ENCODE data around the gene CD300A.
A peak's percentile ranks its signal among the peaks of the same experiment; 100 is the strongest.

The CD300A gene

DNA sequence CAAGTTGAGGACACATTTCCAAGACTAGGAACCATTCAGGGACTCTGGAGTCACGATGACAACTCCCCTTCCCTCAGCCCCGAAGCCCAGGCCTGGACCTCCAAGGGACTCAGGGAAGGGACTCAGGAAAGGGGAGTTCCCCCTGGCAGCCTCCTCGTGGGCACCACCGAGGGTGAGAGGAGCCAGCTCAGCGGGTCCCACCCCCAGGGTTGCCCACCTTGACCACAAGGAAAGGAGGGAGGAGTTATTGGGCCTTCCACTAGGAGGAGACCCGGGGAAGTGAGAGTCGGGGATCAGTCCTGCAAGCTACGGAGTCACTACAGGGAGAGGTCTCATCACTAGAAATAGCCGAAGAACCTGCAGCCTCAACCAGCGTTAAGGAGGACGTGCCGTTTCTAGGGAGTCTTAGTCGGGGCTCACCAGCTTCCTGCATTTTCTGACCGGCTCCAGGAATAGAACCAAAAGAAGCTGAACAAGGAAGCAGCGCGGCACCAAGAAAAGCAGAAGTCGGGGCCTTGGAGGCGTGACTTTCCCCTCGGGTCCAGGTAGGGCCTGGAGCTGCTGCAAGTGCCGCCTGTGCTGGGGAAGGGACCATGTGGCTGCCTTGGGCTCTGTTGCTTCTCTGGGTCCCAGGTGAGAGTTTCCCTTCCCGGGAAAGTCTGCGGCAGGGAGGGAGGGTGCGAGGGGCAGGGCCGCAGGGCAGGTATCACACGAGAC is at the start of gene CD300A:
Gene CD300A, plus strand, starts transcription at position 524 of the 717 bp plus-strand sequence. Its CDS starts 70 bp downstream, at position 594.
- Histone ChIP-seq H3K9me3 (ENCODE audit: severe bottlenecking) (no peaks in the 10 kb centered on the region), H3K36me3 (ENCODE audit: low read depth) (no peaks in the 10 kb centered on the region), H3K27me3 (ENCODE audit: insufficient read depth, poor library complexity, severe bottlenecking) (no peaks in the 10 kb centered on the region), H3K27ac (ENCODE audit: poor library complexity, severe bottlenecking) (no peak within 1 kb of the TSS), H3K4me1 (ENCODE audit: insufficient read depth, poor library complexity, severe bottlenecking) (no peaks in the 10 kb centered on the region), H3K4me3 (ENCODE audit: severe bottlenecking) (no peak within 1 kb of the TSS)
- DNase-seq (ENCODE audit: low spot score) (no peak), ATAC-seq (ENCODE audit: low read depth) (no peak)
- TF ChIP-seq, protein P1, sequence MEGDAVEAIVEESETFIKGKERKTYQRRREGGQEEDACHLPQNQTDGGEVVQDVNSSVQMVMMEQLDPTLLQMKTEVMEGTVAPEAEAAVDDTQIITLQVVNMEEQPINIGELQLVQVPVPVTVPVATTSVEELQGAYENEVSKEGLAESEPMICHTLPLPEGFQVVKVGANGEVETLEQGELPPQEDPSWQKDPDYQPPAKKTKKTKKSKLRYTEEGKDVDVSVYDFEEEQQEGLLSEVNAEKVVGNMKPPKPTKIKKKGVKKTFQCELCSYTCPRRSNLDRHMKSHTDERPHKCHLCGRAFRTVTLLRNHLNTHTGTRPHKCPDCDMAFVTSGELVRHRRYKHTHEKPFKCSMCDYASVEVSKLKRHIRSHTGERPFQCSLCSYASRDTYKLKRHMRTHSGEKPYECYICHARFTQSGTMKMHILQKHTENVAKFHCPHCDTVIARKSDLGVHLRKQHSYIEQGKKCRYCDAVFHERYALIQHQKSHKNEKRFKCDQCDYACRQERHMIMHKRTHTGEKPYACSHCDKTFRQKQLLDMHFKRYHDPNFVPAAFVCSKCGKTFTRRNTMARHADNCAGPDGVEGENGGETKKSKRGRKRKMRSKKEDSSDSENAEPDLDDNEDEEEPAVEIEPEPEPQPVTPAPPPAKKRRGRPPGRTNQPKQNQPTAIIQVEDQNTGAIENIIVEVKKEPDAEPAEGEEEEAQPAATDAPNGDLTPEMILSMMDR (IDR thresholded peaks at IDR 0.05; ENCODE audit: poor library complexity, severe bottlenecking) = no peak

DNA sequence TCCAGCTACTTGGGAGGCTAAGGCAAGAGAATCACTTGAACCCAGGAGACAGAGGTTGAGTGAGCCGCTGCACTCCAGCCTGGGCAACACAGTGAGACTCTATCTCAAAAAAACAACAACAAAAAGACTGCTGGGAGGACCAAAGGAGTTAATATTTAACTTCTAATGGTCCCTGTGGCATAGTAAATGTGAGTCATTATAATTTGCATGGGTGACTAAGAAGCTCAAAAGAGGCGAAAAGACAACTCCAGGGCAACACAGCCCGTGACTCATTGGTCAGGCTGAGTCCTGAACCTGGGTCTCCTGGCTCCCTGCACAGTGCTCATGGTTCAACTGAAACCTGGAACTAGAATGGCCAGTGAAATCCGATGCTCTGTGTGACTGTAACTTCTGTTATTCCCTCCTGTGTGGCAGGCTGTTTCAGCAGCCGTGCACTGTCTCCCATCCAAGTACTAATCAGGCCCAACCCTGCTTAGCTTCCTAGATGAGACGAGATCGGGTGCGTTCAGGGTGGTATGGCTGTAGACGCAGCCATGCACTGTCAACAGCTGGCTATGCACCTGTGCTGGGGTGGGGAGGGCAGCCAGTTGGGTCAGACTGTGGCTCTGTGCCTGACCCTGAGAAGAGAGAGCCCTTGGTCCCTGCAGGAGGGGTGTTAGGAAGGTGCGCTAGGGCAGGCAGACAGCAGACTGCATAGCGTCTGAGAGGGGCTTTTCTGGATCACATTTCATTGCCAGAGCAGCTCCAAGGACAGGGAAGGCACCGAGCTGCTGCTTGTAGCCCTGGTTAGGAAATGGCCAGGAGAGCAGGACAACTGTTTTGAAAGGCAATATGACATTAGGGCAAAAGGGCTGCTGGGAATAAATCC is 49.0 kb upstream of the CD300A start:
- no peaks in the 10 kb centered on the region for H3K27me3 ChIP-seq (ENCODE audit: insufficient read depth, poor library complexity, severe bottlenecking)
- no peak overlapping the region for H3K27ac ChIP-seq (ENCODE audit: poor library complexity, severe bottlenecking)
- DNase-seq (ENCODE audit: low spot score) (no peak), ATAC-seq (ENCODE audit: low read depth) (peak; percentile 95)
- no peak overlapping the region for H3K4me3 ChIP-seq (ENCODE audit: severe bottlenecking)
- H3K9me3 ChIP-seq (ENCODE audit: severe bottlenecking) = no peaks in the 10 kb centered on the region
- H3K36me3 ChIP-seq (ENCODE audit: low read depth) = no peaks in the 10 kb centered on the region
- TF ChIP-seq, protein P1 (IDR thresholded peaks at IDR 0.05; ENCODE audit: poor library complexity, severe bottlenecking) = no peak
- H3K4me1 ChIP-seq (ENCODE audit: insufficient read depth, poor library complexity, severe bottlenecking) = peaks cover 3% of the 10 kb centered on the region

DNA sequence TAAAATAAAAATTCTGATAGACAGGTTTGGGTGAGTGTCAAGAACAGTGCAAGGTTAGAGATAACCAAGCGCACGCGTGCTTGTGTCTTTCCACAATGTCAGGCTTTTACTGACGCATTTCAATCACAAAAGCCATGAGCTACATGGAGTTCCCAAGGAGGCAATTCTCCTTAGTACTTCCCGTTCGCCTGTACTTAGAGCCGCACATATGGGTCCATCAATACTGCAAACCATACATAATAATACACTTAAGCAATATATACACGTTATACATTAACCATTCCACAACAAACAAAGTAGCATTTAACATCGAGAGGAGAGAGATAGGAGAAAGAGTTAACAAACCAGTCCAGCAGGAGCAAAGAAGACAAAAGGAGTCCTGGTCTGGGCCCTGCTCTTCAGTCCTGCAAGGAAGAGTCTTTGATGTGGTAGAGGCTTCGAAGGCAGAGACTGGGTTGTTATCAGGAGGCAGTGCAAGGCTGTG is 46.5 kb upstream of the CD300A start:
- Histone ChIP-seq H3K9me3 (ENCODE audit: severe bottlenecking) (no peaks in the 10 kb centered on the region), H3K36me3 (ENCODE audit: low read depth) (no peaks in the 10 kb centered on the region), H3K27me3 (ENCODE audit: insufficient read depth, poor library complexity, severe bottlenecking) (no peaks in the 10 kb centered on the region), H3K4me3 (ENCODE audit: severe bottlenecking) (no peak overlapping the region), H3K4me1 (ENCODE audit: insufficient read depth, poor library complexity, severe bottlenecking) (peaks cover 3% of the 10 kb centered on the region), H3K27ac (ENCODE audit: poor library complexity, severe bottlenecking) (no peak overlapping the region)
- ATAC-seq (ENCODE audit: low read depth) = no peak
- no peak for DNase-seq (ENCODE audit: low spot score)
- TF ChIP-seq, protein P1 (IDR thresholded peaks at IDR 0.05; ENCODE audit: poor library complexity, severe bottlenecking) = no peak

DNA sequence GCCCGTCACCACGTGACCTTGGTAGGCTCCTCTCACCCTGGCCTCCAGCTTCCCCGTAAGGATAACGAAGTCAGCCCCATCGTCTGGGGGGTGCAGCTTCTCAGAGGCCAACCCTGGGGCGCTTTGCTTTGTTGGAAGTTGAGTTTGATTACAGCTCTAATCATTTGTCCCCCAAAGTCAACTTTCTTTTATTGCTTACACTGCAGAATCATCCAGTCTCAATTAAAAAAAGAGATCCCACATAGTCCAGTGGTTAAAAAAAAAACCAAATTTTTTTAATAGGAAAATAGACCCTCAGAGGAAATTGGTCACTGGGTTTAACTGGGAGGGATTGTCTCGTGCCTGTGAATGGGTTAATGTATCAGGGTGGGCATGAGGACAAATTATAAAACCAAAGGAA is 42.3 kb upstream of the CD300A start:
- Histone ChIP-seq H3K4me1 (ENCODE audit: insufficient read depth, poor library complexity, severe bottlenecking) (peaks cover 12% of the 10 kb centered on the region), H3K9me3 (ENCODE audit: severe bottlenecking) (no peaks in the 10 kb centered on the region), H3K36me3 (ENCODE audit: low read depth) (no peaks in the 10 kb centered on the region), H3K4me3 (ENCODE audit: severe bottlenecking) (no peak overlapping the region), H3K27me3 (ENCODE audit: insufficient read depth, poor library complexity, severe bottlenecking) (no peaks in the 10 kb centered on the region), H3K27ac (ENCODE audit: poor library complexity, severe bottlenecking) (no peak overlapping the region)
- no peak for DNase-seq (ENCODE audit: low spot score)
- TF ChIP-seq, protein P1 (IDR thresholded peaks at IDR 0.05; ENCODE audit: poor library complexity, severe bottlenecking) = no peak
- no peak for ATAC-seq (ENCODE audit: low read depth)

All from RWPE2 (cell line).